Middle frontal gyrus (tissue), 1 donor: ENCODE results near the gene DYNLT2.
"Not testable (repeated sequence)": the region's sequence is repeated elsewhere in the genome, so short reads cannot be mapped to it uniquely, and the experiment has no call there.

Source experiments
- DNase-seq: peaks from one replicate; pipeline ENCODE4 v3.0.0-alpha.2; 2015; ENCODE audit warnings: low spot score; ENCODE audit errors: extremely low spot score

Gene DYNLT2

GRCh38 chr6:169701954-169702839 is 49.2 kb downstream of the DYNLT2 start, which contains the start of the genes C6orf120 and WDR27:
Gene C6orf120 (plus strand): TSS chr6:169702126. CDS start chr6:169702460, 334 bp downstream.
Gene WDR27 (minus strand): TSS chr6:169702029. CDS start chr6:169689005, 13,024 bp downstream.
- DNase-seq = peak; percentile 96

- DNase-seq = no peak
These were observed 49.9 kb downstream of the DYNLT2 start for GRCh38 chr6:169701311-169701953.

GRCh38 chr6:169700296-169700695 is 51.1 kb downstream of the DYNLT2 start:
- no peak for DNase-seq

GRCh38 chr6:169697115-169697514 is 54.3 kb downstream of the DYNLT2 start:
- not testable (repeated sequence) for DNase-seq

GRCh38 chr6:169695131-169695530 is 56.2 kb downstream of the DYNLT2 start:
- no peak for DNase-seq

- no peak for DNase-seq
These were observed 58.9 kb downstream of the DYNLT2 start for GRCh38 chr6:169692516-169692915.

DNA sequence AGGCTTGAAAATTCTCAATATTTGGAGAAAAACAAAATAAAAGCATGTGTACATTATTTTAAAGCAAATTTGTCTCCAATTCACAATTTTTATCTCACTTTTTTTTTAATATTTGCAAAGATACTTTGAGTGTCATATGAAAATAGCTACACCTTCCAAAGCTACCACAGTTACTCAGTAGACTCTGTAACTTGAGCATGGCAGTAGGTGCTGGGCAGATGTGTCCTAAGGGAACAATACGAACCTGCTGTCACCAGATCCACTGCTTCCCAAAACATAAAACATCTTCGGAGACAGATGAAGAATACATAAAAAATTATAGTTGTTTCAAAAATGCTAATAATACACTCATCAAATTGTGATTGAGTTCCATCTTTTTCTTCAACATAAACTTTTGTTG is 60.1 kb downstream of the DYNLT2 start:
- DNase-seq = no peak
